HepG2 (cell line): ENCODE results near the gene BAHCC1. TPM values are rescaled to one million over a fixed set of nuclear protein-coding genes. Genes with fewer than 3 reads are reported as not detected.

Experiments used
- KAT7 ChIP-seq: IDR thresholded peaks from 2 replicates; pipeline ENCODE4 v1.6.1; 2018; ENCODE audit warnings: borderline replicate concordance, missing compliant biosample characterization
- PLRG1 ChIP-seq: fragments of 450-650 bp; conservative IDR thresholded peaks from 2 replicates; pipeline ENCODE4 v1.6.1; 2016
- SNRNP70 ChIP-seq: fragments of 200-400 bp; formaldehyde crosslinking; IDR thresholded peaks from 2 replicates; pipeline ENCODE4 v1.6.1; 2017; ENCODE audit warnings: mild to moderate bottlenecking, low read depth, low read length, moderate library complexity
- ZC3H4 ChIP-seq: sonication (generic); formaldehyde crosslinking; IDR thresholded peaks from 2 replicates; pipeline ENCODE4 v1.4.0; 2020; ENCODE audit warnings: missing genetic modification reagents, borderline replicate concordance
- ZNF431 ChIP-seq: sonication (generic); formaldehyde crosslinking; IDR thresholded peaks from 2 replicates; pipeline ENCODE4 v1.9.0; 2022; ENCODE audit warnings: missing genetic modification reagents, low read depth, mild to moderate bottlenecking, borderline replicate concordance
- ZNF484 ChIP-seq: sonication (generic); formaldehyde crosslinking; IDR thresholded peaks from 2 replicates; pipeline ENCODE4 v1.5.1; 2020; ENCODE audit warnings: mild to moderate bottlenecking, low read depth, missing genetic modification reagents, borderline replicate concordance
- ZNF530 ChIP-seq: sonication (generic); formaldehyde crosslinking; IDR thresholded peaks from 2 replicates; pipeline ENCODE4 v1.5.0; 2020; ENCODE audit warnings: low read depth, mild to moderate bottlenecking, missing genetic modification reagents
- ZNF703 ChIP-seq: sonication (generic); formaldehyde crosslinking; IDR thresholded peaks from 2 replicates; pipeline ENCODE4 v1.5.1; 2020; ENCODE audit warnings: missing genetic modification reagents, mild to moderate bottlenecking, moderate library complexity, borderline replicate concordance
- ZNF83 ChIP-seq: sonication (generic); formaldehyde crosslinking; IDR thresholded peaks from 2 replicates; pipeline ENCODE4 v1.4.0; 2020; ENCODE audit warnings: missing genetic modification reagents, mild to moderate bottlenecking, borderline replicate concordance
- polyA plus RNA-seq, 8 experiments: library from polyadenylated mRNA; depleted of rRNA in 3 of 8; stranded (reverse) in 7 of 8; unstranded in 1 of 8; fragments of >200 nt; fragmentation: Illumina TruSeq in 4 of 8; extraction: Trizol in 4 of 8; gene quantifications; 2 replicates each; pipeline versions ENCODE4 v1.2.1 to v1.2.3, GENCODE V29; 2011 to 2016; ENCODE audit warnings: low read depth in 4 of 8, missing spikeins in 1 of 8, mixed read lengths in 1 of 8; ENCODE audit not compliant: insufficient read depth in 1 of 8
- total RNA-seq, 5 experiments: library from RNA; depleted of rRNA; stranded (reverse); fragments of >200 nt; fragmentation: Illumina TruSeq; extraction: Trizol; gene quantifications; 2 replicates each; pipeline ENCODE4 v1.2.3, GENCODE V29; 2016; ENCODE audit warnings: low read depth in 1 of 5
- TF ChIP-seq, protein P1 (sequence below): sonication (generic); formaldehyde crosslinking; IDR thresholded peaks from 2 replicates; pipeline ENCODE4 v1.4.0; 2020; ENCODE audit warnings: missing genetic modification reagents, borderline replicate concordance
- TF ChIP-seq, protein P2 (sequence below), 2 experiments: fragments of 450-650 bp in 1 of 2; sonication (generic) in 1 of 2; formaldehyde crosslinking; IDR thresholded peaks; 2 replicates each; pipeline versions ENCODE4 v1.5.0 to v1.8.0; 2020 to 2022; ENCODE audit warnings: mild to moderate bottlenecking in 1 of 2, missing genetic modification reagents in 1 of 2
- TF ChIP-seq, protein P3 (sequence below): sonication (generic); formaldehyde crosslinking; IDR thresholded peaks from 2 replicates; pipeline ENCODE4 v1.4.0; 2020; ENCODE audit warnings: missing genetic modification reagents
- TF ChIP-seq, protein P4 (sequence below): sonication (generic); formaldehyde crosslinking; IDR thresholded peaks from 2 replicates; pipeline ENCODE4 v1.5.0; 2020; ENCODE audit warnings: mild to moderate bottlenecking, low read depth, missing genetic modification reagents, borderline replicate concordance

BAHCC1 gene
- total and polyA plus RNA-seq, 2 of the 13 experiments (the other 11 are each of a cell fraction or from before 2014, with no cell fraction given) = 1.4 to 1.7 TPM

DNA sequence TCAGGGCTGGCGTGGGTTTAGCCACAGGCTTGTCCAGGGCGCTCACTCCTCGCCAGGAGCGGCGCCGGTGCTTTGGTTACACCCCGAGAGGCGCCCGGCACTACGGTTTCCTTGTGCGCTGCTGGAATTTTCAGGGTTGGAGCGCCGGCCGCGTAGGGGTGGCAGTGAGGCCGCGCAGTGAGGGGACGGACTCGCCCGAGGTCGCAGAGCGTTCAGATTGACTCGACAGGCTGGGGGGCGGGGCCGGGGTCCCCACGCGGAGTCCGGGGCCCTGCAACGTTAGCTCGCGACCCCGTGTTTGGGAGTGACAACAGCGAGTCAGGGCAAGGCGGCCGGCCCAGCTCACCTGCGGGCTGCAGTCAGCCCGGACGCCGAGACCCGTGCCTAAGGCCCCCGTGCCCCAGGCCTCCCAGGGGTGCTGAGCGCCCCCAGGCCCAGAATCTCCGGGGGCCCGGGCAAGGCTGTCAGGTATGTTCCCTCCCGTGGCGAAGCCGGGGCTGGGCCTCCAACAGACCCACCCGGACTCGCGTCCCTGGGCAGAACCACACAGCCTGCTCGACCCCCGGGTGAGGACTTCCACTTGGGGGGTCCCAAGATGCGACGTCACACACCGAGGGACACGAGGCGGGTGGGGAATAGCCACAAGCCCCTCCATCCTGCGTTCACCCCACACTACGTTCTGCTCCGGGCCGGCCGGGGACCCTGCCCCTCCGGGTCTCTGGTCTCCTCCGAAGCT, 118.7 kb downstream of the BAHCC1 start (continued):
- TF ChIP-seq ZC3H4 (CRISPR knock-in tag) = no peak
- TF ChIP-seq PLRG1 = no peak
- TF ChIP-seq, protein P1, sequence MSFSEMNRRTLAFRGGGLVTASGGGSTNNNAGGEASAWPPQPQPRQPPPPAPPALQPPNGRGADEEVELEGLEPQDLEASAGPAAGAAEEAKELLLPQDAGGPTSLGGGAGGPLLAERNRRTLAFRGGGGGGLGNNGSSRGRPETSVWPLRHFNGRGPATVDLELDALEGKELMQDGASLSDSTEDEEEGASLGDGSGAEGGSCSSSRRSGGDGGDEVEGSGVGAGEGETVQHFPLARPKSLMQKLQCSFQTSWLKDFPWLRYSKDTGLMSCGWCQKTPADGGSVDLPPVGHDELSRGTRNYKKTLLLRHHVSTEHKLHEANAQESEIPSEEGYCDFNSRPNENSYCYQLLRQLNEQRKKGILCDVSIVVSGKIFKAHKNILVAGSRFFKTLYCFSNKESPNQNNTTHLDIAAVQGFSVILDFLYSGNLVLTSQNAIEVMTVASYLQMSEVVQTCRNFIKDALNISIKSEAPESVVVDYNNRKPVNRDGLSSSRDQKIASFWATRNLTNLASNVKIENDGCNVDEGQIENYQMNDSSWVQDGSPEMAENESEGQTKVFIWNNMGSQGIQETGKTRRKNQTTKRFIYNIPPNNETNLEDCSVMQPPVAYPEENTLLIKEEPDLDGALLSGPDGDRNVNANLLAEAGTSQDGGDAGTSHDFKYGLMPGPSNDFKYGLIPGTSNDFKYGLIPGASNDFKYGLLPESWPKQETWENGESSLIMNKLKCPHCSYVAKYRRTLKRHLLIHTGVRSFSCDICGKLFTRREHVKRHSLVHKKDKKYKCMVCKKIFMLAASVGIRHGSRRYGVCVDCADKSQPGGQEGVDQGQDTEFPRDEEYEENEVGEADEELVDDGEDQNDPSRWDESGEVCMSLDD (CRISPR knock-in tag) = peak; percentile 97
- TF ChIP-seq ZNF530 (CRISPR knock-in tag) = no peak
- TF ChIP-seq, protein P2, sequence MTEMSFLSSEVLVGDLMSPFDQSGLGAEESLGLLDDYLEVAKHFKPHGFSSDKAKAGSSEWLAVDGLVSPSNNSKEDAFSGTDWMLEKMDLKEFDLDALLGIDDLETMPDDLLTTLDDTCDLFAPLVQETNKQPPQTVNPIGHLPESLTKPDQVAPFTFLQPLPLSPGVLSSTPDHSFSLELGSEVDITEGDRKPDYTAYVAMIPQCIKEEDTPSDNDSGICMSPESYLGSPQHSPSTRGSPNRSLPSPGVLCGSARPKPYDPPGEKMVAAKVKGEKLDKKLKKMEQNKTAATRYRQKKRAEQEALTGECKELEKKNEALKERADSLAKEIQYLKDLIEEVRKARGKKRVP (CRISPR knock-in tag; IDR thresholded peaks at IDR 0.05) = no peak
- TF ChIP-seq, protein P3, sequence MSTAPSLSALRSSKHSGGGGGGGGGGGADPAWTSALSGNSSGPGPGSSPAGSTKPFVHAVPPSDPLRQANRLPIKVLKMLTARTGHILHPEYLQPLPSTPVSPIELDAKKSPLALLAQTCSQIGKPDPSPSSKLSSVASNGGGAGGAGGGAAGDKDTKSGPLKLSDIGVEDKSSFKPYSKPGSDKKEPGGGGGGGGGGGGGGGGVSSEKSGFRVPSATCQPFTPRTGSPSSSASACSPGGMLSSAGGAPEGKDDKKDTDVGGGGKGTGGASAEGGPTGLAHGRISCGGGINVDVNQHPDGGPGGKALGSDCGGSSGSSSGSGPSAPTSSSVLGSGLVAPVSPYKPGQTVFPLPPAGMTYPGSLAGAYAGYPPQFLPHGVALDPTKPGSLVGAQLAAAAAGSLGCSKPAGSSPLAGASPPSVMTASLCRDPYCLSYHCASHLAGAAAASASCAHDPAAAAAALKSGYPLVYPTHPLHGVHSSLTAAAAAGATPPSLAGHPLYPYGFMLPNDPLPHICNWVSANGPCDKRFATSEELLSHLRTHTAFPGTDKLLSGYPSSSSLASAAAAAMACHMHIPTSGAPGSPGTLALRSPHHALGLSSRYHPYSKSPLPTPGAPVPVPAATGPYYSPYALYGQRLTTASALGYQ (CRISPR knock-in tag) = no peak
- no peak; the same call in 1 of the 2 replicates for TF ChIP-seq ZNF83 (CRISPR knock-in tag)
- no peak for TF ChIP-seq ZNF703 (CRISPR knock-in tag)
- TF ChIP-seq, protein P4, sequence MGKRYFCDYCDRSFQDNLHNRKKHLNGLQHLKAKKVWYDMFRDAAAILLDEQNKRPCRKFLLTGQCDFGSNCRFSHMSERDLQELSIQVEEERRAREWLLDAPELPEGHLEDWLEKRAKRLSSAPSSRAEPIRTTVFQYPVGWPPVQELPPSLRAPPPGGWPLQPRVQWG (CRISPR knock-in tag) = no peak
- TF ChIP-seq ZNF484 (CRISPR knock-in tag) = no peak
- no peak for TF ChIP-seq ZNF431
- no peak for TF ChIP-seq SNRNP70
- peak; percentile 62; the same call in 1 of the 2 replicates for TF ChIP-seq KAT7 (CRISPR knock-in tag)
